ENCODE measurements around the gene BICC1. TPM values are rescaled to one million over a fixed set of nuclear protein-coding genes. Genes with fewer than 3 reads are reported as not detected.

Gene BICC1
- total RNA-seq, 4 donors from 2014 or later = 9.3 to 20.8 (median 12.5) TPM

DNA sequence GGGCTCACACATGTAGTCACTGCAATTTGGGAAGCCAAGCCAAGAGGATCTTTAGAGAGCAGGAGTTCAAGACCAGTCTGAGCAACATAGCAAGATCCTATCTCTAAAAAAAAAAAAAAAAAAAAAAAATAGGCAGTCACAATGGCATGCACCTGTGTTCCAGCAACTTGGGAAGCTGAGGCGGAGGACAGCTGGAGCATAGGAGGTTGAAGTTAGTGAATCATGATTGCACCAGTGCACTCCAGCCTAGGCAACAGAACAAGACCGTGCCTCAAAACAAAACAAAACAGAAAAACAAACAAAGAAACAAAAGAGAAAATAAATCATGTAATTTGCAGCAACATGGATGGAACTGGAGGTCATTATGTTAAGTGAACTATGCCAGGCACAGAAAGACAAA is 33.6 kb upstream of the BICC1 start:
- H3K4me3 ChIP-seq (replicated peaks in 1 of 3) = no peak overlapping the region
- no peaks in the 10 kb centered on the region for H3K36me3 ChIP-seq
- no peak for DNase-seq
- no peaks in the 10 kb centered on the region for H3K4me1 ChIP-seq
- WGBS, 2 donors = 87 to 89% methylated on average over 2 of the region's 2 CpGs
- no peaks in the 10 kb centered on the region for H3K9me3 ChIP-seq
- no peaks in the 10 kb centered on the region for H3K27me3 ChIP-seq
- intact Hi-C loops (cut with DNase I) = no loop called here
- no peak for TF ChIP-seq POLR2A (IDR thresholded peaks at IDR 0.05)
- TF ChIP-seq, protein P1, sequence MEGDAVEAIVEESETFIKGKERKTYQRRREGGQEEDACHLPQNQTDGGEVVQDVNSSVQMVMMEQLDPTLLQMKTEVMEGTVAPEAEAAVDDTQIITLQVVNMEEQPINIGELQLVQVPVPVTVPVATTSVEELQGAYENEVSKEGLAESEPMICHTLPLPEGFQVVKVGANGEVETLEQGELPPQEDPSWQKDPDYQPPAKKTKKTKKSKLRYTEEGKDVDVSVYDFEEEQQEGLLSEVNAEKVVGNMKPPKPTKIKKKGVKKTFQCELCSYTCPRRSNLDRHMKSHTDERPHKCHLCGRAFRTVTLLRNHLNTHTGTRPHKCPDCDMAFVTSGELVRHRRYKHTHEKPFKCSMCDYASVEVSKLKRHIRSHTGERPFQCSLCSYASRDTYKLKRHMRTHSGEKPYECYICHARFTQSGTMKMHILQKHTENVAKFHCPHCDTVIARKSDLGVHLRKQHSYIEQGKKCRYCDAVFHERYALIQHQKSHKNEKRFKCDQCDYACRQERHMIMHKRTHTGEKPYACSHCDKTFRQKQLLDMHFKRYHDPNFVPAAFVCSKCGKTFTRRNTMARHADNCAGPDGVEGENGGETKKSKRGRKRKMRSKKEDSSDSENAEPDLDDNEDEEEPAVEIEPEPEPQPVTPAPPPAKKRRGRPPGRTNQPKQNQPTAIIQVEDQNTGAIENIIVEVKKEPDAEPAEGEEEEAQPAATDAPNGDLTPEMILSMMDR (IDR thresholded peaks at IDR 0.05) = no peak
- no peak overlapping the region for H3K27ac ChIP-seq

DNA sequence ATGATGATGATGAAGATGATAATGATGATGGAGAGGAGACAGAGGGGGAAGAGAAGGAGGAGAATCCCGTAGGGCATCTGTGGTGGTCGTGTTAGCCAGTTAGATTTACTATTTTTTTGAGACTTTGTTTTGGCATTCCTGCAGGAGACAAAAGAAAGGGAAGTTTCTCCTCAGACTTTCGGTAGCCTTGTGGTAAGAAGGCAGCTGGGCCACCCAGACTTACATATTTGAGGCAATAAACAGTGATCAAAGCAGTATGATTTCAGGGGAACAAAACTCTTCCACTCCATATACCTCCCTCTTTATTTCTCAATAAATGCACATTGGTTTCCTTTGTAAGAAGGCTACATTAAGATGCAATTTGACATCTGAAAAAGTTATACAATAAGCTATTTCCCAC is 32.4 kb upstream of the BICC1 start:
- intact Hi-C loops (cut with DNase I) = no loop called here
- WGBS, 2 donors = 77% methylated on average over 3 of the region's 3 CpGs
- TF ChIP-seq, protein P1 (IDR thresholded peaks at IDR 0.05) = no peak
- no peak for TF ChIP-seq POLR2A (IDR thresholded peaks at IDR 0.05)

DNA sequence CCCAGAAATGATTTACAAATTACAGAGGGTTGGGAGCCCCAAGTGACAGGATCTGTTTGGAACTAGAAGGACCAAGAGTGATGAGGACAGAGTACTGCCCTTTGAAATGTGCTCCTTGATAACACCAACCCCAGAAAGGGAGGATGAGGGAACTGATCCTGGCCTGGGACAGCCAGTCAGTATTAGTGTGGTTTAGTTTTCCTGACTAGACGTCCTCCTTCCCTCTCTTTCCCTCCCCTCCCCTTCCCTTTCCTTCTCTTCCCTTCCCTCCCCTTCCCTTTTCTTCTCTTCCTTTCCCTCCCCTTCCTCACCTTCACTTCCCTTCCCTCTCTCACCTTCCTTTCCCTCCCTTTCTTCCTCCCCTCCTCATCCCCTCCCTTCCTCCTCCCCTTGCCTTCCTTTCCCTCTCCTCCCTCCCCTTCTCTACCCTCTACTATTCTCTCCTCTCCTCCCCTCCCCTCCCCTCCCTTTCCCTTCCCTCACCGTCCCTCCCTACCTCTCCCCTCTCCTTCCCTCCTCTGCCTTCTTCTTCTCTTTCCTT is 31.0 kb upstream of the BICC1 start:
- intact Hi-C loops (cut with DNase I) = no loop called here
- H3K27me3 ChIP-seq = no peaks in the 10 kb centered on the region
- no peak overlapping the region for H3K4me3 ChIP-seq (replicated peaks in 1 of 3)
- 37 to 57% methylated on average over 2 of the region's 2 CpGs for WGBS, 2 donors
- H3K4me1 ChIP-seq = no peaks in the 10 kb centered on the region
- TF ChIP-seq POLR2A (IDR thresholded peaks at IDR 0.05) = no peak
- TF ChIP-seq, protein P1 (IDR thresholded peaks at IDR 0.05) = no peak
- H3K27ac ChIP-seq = no peak overlapping the region
- H3K9me3 ChIP-seq = no peaks in the 10 kb centered on the region
- no peak for DNase-seq
- H3K36me3 ChIP-seq = no peaks in the 10 kb centered on the region

More for the DNA sequence above, 32.4 kb upstream of the BICC1 start:
- Histone ChIP-seq H3K36me3 (no peaks in the 10 kb centered on the region), H3K27ac (no peak overlapping the region), H3K4me1 (no peaks in the 10 kb centered on the region), H3K9me3 (no peaks in the 10 kb centered on the region), H3K27me3 (no peaks in the 10 kb centered on the region), H3K4me3 (replicated peaks in 1 of 3) (no peak overlapping the region)
- no peak for DNase-seq

DNA sequence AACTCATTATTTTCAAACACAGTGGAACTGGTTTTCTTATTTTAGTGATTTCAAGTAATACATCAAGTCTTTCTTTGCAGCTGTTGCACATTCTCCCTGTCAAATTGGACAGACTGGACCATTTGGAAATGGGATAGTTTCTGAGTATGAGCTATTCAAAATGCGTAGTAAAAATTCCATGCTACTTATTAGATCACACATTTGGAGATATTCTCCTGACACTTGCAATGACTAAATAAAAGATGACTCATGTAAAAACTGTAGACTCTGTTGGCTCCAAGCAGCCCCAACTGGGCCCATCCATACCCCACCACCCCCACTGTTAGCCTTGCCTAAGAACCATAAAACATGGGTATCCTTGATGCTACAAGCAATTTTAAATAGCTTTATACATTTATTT is 25.9 kb upstream of the BICC1 start:
- Histone ChIP-seq H3K4me1 (no peaks in the 10 kb centered on the region), H3K27ac (no peak overlapping the region), H3K36me3 (no peaks in the 10 kb centered on the region), H3K9me3 (no peaks in the 10 kb centered on the region), H3K27me3 (no peaks in the 10 kb centered on the region), H3K4me3 (replicated peaks in 1 of 3) (no peak overlapping the region)
- TF ChIP-seq POLR2A (IDR thresholded peaks at IDR 0.05) = no peak
- TF ChIP-seq, protein P1 (IDR thresholded peaks at IDR 0.05) = no peak
- no peak for DNase-seq
- intact Hi-C loops (cut with DNase I) = no loop called here
- WGBS, 2 donors = 91 to 92% methylated on average over 1 of the region's 1 CpG

DNA sequence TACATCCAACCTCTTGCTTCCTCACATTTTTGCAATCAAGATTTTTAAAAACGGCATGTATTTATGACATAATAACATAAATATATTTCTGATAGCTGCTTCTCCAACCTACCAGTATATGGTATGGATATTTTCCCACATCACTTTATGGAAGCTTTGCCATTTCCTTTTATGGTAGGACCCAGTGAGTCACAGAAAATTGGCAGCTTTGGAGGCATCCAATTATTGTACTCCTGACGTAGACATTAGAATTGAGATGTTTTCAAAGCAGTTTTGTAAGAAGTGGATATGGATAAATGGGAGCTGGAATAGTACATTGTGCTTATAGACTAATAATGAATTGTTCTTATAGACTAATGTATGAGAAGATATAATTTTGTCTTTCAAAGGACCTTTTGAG is 23.8 kb upstream of the BICC1 start:
- Histone ChIP-seq H3K27me3 (no peaks in the 10 kb centered on the region), H3K9me3 (no peaks in the 10 kb centered on the region), H3K36me3 (no peaks in the 10 kb centered on the region), H3K27ac (no peak overlapping the region), H3K4me3 (replicated peaks in 1 of 3) (no peak overlapping the region), H3K4me1 (no peaks in the 10 kb centered on the region)
- no peak for TF ChIP-seq POLR2A (IDR thresholded peaks at IDR 0.05)
- TF ChIP-seq, protein P1 (IDR thresholded peaks at IDR 0.05) = no peak
- DNase-seq = no peak
- WGBS, 2 donors = 76 to 88% methylated on average over 2 of the region's 2 CpGs
- intact Hi-C loops (cut with DNase I) = no loop called here

Measured in thyroid gland (tissue), 4 donors.